Measurements from ENCODE around the gene R3HCC1L.

Gene R3HCC1L

DNA sequence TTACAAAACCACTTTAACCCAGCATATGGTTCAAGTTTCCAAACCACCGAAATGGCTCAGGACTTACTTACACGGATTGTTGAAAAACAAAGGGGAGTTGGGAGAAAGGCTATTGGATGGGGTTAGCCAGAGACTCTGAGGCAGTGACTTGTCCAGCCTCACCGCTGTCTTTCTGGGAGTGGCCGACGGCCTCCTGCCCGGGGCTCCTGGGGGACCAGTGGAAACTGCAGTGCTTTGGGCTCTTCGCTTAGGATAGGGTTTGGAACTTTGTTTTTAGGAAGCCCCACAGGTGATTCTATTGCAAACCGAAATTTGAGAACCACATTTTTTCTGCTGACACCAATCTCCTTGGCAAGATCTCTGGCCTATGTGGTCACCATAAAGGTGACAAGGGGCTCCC is 38.1 kb upstream of the R3HCC1L start:
- Histone ChIP-seq H3K9me3 (no peaks in the 10 kb centered on the region), H3K27me3 (peaks cover 0 to 22% of the 10 kb centered on the region in 2 donors), H3K4me3 (no peak overlapping the region), H3K27ac (no peak overlapping the region), H3K36me3 (no peaks in the 10 kb centered on the region), H3K4me1 (no peaks in the 10 kb centered on the region)
- DNase-seq = no peak
- TF ChIP-seq, protein P1, sequence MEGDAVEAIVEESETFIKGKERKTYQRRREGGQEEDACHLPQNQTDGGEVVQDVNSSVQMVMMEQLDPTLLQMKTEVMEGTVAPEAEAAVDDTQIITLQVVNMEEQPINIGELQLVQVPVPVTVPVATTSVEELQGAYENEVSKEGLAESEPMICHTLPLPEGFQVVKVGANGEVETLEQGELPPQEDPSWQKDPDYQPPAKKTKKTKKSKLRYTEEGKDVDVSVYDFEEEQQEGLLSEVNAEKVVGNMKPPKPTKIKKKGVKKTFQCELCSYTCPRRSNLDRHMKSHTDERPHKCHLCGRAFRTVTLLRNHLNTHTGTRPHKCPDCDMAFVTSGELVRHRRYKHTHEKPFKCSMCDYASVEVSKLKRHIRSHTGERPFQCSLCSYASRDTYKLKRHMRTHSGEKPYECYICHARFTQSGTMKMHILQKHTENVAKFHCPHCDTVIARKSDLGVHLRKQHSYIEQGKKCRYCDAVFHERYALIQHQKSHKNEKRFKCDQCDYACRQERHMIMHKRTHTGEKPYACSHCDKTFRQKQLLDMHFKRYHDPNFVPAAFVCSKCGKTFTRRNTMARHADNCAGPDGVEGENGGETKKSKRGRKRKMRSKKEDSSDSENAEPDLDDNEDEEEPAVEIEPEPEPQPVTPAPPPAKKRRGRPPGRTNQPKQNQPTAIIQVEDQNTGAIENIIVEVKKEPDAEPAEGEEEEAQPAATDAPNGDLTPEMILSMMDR (IDR thresholded peaks at IDR 0.05) = no peak
- intact Hi-C loops (cut with DNase I; ENCODE audit: low total_unique reads) = no loop called here

DNA sequence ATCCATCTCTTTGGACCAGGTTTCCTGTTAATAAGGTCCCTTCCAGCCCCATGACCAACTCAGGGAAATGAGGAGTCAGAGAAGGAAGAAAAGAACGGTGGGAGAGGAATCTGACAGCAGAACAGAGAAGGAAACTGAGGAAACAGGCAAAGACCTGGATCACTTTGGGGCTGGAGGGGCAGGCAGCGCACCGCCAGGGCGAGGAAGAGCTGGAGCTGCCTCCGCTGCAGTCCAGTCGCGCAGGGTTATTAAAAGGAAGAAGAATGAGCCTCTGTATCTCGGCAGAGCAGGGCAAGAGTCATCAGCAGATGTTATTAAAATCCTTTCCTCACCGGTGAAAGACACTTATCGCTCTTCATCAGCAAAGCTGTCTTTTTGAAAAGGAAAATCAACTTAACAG is 37.7 kb upstream of the R3HCC1L start:
- Histone ChIP-seq H3K9me3 (no peaks in the 10 kb centered on the region), H3K27ac (no peak overlapping the region), H3K36me3 (no peaks in the 10 kb centered on the region), H3K4me3 (no peak overlapping the region), H3K4me1 (no peaks in the 10 kb centered on the region), H3K27me3 (peaks cover 0 to 22% of the 10 kb centered on the region in 2 donors)
- TF ChIP-seq, protein P1 (IDR thresholded peaks at IDR 0.05) = no peak
- DNase-seq = no peak
- intact Hi-C loops (cut with DNase I; ENCODE audit: low total_unique reads) = no loop called here

DNA sequence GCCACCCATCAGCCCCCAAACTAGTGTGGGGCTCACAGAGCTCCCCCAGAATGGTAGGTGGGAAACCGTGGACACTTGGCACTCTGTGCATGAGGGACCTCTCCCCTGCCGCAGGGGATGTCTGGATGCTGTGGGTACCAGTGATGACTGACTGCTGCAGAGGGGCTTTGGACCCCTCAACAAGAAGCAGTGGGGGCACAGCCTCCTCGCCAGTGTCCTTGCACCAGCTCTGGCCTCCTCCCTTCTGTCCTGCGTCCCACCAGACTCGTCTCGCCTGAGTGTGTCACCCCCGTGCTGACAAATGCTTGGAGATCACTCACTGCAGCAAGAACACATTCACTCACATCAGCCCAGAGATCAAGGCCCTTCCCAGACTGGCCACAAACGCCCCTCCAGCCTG is 37.3 kb upstream of the R3HCC1L start:
- Histone ChIP-seq H3K27ac (no peak overlapping the region), H3K9me3 (no peaks in the 10 kb centered on the region), H3K4me3 (no peak overlapping the region), H3K27me3 (peaks cover 0 to 19% of the 10 kb centered on the region in 2 donors), H3K4me1 (no peaks in the 10 kb centered on the region), H3K36me3 (no peaks in the 10 kb centered on the region)
- DNase-seq = no peak
- intact Hi-C loops (cut with DNase I; ENCODE audit: low total_unique reads) = no loop called here
- TF ChIP-seq, protein P1 (IDR thresholded peaks at IDR 0.05) = no peak

DNA sequence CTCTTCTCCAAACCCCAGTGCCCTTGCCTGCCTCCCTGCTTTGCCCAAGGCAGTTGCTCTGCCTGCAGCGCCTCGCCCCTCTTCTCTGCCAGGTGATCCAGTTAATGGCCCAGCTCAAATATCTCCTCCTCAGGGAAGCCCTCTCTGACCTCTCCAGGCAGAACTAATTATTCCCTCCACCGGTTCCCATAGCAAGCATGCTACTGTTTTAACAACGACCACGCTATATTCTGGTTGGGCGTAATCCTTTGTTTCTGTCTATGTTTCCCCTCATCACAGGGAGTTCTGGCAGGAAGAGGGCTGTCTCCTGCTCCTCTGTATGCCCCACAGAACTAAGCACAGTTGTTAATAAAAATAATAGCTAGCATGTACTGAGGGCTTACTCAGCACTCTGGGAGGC is 36.8 kb upstream of the R3HCC1L start:
- H3K9me3 ChIP-seq = no peaks in the 10 kb centered on the region
- H3K36me3 ChIP-seq = no peaks in the 10 kb centered on the region
- intact Hi-C loops (cut with DNase I; ENCODE audit: low total_unique reads) = no loop called here
- no peaks in the 10 kb centered on the region for H3K4me1 ChIP-seq
- peaks cover 0 to 19% of the 10 kb centered on the region in 2 donors for H3K27me3 ChIP-seq
- H3K27ac ChIP-seq = no peak overlapping the region
- no peak overlapping the region for H3K4me3 ChIP-seq
- DNase-seq = no peak
- TF ChIP-seq, protein P1 (IDR thresholded peaks at IDR 0.05) = no peak

DNA sequence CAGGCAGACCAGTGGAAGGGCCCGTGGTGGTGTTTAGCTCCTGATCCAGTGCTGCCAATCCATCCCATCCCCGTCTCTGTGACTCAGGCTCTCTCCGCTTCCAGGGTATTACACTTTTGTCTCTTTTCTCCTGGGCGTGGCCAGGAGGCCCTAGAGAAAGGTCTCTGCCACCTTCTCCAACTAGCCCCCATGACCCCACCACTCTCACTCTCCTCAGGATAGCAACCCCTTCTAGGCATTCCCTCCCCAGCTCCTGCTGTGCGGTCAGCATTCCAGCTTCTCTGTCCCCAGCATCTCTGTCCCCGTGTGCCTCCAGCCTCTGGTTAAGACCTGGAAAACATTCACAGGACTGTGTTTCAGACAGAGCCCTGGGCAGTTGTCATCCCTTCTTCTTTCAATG is 36.2 kb upstream of the R3HCC1L start:
- no peak overlapping the region for H3K27ac ChIP-seq
- intact Hi-C loops (cut with DNase I; ENCODE audit: low total_unique reads) = no loop called here
- no peak for DNase-seq
- TF ChIP-seq, protein P1 (IDR thresholded peaks at IDR 0.05) = no peak
- H3K4me3 ChIP-seq = no peak overlapping the region
- no peaks in the 10 kb centered on the region for H3K4me1 ChIP-seq
- H3K27me3 ChIP-seq = peaks cover 0 to 19% of the 10 kb centered on the region in 2 donors
- no peaks in the 10 kb centered on the region for H3K9me3 ChIP-seq
- no peaks in the 10 kb centered on the region for H3K36me3 ChIP-seq

DNA sequence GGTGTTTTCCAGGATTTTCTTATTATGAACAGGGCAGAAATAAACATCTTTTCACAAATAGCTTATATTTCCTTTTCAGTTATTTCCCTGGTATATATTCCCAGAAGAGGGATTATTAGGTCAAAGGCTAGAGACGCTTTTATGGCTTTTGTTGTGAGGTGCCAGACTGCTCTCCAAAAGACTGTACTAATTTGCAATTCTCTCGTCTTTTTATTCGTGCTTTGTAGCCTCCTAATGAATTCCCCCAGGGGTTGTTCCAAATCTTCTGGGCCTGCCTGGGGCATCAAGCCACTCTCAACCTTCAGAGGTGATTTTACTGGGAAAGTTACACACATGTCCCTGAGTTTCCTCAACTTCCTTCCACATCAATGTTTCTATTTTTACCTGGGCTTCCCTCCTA is 34.0 kb upstream of the R3HCC1L start:
- no peaks in the 10 kb centered on the region for H3K9me3 ChIP-seq
- TF ChIP-seq, protein P1 (IDR thresholded peaks at IDR 0.05) = no peak
- no peak overlapping the region for H3K27ac ChIP-seq
- intact Hi-C loops (cut with DNase I; ENCODE audit: low total_unique reads) = no loop called here
- H3K27me3 ChIP-seq = peaks cover 0 to 15% of the 10 kb centered on the region in 2 donors
- H3K4me3 ChIP-seq = no peak overlapping the region
- H3K36me3 ChIP-seq = no peaks in the 10 kb centered on the region
- no peak for DNase-seq
- H3K4me1 ChIP-seq = no peaks in the 10 kb centered on the region
